NCI-H82 treated with DMSO at 0.1 percent for 48 hours (cell line): ENCODE results near the gene CETP.

ENCODE experiments used
- DNase-seq: peaks from one replicate; lab custom pipeline; 2025; ENCODE audit not compliant: unreplicated experiment; lab: John Stamatoyannopoulos, UW

The CETP gene

GRCh38 chr16:56961851-56962281 is at the start of gene CETP:
TSS of gene CETP (plus strand) at chr16:56961950. CDS start at chr16:56961980, 30 bp downstream.
- no peak for DNase-seq

DNA sequence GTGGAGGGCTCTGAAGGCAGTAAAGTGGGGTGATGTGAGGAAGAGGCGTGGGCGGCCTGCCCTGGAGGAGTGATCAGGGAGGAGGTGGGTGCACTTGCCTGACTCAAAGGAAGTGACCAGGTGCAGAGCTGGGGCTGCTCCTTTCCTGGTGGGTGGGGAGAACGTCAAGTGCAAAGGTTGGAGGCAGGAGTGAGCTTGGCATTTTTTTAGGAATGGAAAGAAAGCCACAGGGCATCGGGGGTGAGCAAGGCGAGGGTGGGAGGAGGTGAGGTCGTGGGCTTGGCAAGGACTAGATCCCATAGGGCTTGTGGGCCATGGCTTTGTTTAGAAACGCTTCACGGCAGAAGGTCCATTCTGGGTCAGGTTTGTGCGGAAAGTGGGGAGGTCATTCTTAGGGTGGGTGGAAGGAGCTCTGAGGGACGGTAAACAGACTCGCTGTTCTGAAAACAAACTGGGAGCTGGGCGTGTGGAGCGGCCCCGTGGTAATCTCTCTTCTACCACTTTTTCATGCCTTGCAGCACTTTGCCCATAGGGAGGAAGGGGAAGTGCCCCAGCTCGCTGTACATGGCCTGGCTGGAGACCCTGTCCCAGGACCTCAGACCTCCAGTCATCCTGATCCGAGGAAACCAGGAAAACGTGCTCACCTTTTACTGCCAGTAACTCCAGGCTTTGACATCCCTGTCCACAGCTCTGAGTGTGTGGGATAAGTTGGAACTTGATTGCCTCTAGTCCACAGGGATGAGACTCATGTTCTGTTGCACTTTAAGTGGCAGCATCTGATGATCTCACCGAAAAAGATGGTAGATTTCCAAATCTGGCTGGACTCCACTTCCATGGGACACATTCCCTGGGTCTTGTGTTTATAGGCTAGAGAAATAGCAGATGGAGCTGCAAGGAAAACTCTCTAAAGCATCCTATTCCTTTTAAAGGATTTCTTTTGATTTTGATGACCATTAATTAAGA is 48.7 kb upstream of the CETP start:
- no peak for DNase-seq

- DNase-seq: no peak
These were observed 46.9 kb upstream of the CETP start for GRCh38 chr16:56914896-56915295.

DNA sequence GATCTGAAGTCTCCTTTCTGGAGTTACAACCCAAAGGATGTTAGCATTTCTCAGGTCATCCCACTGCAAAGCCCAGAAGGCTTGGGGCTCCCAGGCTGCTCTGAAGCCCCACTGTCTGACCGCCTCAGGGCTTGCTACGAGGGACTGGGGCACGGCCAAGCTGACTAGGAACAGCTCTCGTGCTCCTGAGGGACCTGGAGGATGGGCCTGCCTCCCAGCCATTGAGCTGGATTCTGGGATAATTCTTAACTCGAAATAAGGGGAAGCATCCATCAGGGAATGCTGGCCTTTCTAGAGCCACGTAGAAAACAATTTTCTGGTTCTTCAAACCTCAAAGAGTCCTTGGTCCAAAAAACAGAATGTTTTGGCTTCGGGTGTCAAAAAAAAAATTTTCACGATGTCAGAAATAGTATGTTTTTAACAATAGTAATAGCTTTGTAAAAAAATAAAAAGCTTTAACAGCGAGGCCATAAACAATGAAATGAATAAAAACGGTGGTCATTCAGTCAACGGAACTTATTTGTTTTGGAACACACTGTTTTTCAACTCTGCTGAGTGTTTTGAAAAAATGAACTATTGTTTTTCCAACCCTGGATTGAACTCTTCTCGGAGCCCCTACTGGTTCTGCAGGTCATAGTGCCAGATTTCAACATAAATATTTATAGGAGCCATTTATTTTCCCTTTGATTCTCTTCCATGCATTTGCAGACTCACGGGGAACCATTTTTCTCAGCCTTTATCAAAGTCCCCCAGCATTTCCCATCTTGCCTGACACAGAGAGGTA is 46.2 kb upstream of the CETP start:
- no peak for DNase-seq

DNA sequence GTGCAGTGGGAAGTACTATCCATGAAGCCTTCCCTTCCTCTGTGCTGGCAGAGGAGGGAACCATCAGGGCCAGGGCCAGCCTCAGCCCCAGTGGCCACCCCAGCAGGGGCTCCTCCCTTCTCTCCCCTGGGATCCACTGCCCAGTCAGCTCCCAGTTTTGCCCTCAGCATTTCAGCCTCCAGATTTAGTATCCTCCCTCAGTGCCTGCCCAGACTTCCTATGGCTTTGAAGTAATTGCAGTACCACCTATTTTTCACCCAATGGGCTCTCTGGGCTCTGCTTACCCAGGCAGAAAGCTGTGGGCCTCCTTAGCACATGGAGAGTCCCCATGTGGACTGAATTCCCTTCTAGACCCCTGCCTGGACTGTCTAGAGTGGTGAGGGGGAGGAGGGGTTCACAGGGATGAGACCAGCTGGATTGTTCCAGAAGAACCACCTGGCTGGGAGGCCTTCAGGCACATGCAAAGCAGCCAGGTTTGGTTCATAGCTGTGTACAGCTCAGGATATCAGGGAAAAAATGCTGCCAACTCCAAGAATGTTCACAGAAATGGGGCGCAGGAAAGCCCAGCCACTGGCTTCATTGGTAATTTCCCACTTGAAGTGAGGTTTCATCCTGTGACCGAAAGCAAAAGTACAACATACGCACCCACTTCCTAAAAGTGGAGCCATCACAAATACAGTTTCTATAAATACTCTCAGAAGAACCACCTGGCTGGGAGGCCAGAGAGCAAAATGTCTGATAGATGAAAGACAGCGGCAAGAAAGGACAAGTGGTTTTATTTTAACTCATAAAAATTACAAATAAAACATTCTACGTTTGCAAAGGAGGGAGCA is 45.0 kb upstream of the CETP start:
- no peak for DNase-seq

- DNase-seq: no peak
These were observed 43.2 kb upstream of the CETP start for GRCh38 chr16:56918467-56919012.

DNA sequence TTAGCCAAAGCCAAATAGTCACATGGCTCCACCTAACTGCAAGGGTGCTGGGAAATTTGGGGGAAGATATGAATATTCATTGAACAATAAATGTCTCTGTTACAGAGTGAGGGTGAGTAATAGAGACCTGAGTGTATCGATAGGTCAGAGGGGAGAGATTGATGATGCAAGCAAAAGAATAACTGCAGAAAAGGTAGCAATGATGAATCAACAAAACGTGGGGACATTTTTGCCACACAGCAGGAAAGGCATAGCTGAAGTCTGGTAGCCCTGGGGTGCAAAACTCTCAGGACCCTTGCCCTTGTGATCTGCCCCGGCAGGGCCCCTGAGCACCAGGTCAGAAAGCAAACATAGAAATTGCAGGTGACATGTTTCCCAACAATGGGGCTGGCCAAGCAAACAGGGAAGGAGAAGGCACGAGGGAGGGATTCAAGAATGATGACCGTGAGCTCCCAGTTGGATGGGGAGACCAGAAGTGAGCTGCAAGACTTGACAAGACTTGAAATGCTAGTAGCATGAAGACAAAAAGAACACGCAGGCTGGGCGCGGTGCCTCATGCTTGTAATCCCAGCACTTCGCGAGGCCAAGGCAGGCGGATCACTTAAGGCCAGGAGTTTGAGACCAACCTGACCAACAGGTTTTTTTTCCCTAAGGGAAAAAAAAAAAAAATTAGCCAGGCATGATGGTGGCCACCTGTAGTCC is 42.5 kb upstream of the CETP start:
- DNase-seq: no peak

DNA sequence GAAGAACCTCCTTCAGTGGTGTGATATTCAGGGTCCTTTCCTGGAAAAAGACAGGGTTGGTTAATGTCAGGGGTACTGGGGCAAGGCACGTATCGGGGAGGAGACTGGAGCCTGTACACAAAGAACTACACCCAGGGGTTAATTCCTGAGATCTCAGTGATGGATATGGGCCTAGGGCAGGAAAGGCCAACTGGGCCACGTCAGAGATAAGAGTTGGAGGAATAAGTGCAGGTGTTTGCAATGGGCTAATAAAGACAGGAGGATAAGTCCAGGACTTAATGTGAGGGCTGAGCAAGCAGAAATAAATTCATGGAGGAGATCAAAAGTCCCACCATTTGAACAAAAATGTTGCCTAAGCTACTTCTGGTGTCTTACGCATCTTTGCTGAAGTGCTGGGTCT is 40.2 kb upstream of the CETP start:
- no peak for DNase-seq

GRCh38 chr16:56923481-56924091 is 38.2 kb upstream of the CETP start:
- DNase-seq: no peak

DNA sequence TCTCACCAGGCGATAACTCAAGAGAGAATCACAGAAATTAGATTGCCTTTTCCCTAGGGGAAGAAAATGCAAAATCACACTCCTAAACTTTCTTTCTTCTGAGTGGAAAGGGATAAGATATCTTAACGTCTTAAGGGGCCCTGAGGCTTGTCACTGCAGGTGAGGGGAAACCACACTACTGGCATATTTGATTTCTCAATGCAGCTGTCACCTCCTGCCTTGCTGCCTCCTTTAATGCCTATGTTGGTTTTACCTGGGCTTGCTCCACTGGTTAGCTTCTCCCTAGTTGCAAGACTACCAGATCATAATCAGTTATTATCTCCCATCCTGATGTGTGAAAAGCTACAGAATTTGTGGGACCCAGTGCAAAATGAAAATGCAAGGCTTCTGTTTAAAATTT is 34.3 kb upstream of the CETP start:
- no peak for DNase-seq

DNA sequence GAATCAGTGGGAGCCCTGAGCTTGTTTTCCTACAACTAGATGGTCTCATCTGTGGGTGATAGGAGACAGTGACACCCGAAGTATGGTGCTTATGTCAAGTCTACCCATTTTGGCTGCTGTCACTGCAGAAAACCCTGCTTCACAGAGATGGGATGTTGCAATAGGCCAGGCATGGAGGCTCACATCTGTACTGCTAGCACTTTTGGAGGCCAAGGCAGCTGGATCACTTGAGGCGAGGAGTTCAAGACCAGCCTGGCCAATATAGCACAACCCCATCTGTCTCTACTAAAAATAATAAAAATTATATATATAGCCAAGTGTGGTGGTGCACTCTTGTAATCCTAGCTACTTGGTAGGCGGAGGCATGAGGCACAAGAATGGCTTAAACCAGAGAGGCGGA is 32.1 kb upstream of the CETP start:
- no peak for DNase-seq

- DNase-seq: peak; percentile 61
These were observed 31.1 kb upstream of the CETP start for GRCh38 chr16:56930486-56931270.

DNA sequence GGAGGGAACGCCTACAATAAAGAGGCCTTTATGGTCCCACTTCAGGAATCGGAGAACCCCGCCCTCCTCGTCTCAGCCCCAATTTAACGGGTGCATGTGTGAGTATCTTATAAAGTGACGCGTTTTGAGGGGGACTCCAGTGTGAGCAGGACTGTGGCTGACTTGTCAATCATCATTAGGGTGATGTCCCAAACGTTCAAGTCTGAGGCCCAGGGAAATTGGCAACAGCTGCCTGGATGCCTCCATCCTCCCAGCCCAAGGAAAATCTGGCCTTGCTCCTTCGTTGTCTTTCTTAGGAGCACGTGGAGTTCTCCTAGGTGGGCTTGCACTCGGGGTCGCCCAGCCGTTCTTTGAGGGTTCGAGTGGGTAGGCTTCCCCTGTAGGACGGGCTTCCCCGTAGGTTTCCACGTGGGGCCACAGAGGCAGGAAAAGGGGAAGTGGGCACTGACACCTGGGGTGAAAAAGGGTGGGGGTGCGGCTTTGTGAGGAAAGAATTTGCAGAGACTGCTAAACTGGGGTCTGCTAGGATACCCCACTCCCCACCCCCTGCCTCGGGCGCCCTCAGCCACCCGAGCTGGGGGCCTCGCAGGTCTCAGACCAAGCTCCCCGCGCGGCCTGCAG is 30.4 kb upstream of the CETP start:
- DNase-seq: peak; percentile 8

GRCh38 chr16:56931892-56932720 is 29.6 kb upstream of the CETP start, which contains the start of gene HERPUD1:
TSS of gene HERPUD1 (plus strand) at chr16:56932142. CDS start at chr16:56932245, 103 bp downstream.
- DNase-seq: peak; percentile 87

DNA sequence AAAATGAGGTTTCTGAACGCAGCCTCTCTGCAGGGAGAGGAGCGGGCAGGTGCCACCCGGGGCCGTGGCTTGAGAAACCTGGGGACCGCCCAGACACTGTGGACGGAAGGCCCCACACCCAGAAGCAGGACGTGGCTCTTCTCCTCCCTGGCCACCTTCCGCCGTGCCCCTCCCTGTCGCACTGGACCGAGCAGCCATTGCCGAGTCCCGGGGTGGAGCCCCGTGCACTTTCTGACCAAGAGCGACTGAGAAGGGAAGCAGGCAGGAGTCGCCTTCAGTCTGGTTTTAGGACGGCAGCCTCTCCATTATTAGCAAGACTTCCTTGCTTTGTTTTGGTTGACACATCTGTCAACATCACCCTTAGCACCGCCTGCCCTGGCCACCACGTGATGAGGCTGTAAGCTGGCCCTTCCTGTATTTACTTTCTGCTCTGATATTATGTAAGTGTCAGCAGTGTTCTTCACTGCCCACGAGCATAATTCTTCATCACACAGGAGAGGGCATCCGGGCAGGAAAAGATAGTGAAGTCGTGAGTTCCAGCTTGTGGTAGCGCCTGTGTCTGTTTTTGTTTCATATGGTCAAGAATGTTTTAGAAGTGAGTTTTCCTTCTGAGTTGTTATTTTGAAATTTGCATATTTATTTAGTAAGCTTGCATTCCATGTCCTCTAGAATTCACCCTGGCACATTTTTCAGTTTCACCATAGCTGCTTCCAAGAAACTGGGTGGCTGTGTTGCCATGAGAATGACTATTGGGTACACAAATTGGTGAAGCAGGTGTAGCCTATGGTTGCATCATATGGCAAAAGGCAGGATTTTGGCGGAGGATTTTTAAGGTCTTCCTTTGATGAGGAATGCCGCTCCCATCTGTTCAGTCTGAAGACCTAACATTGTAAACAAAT is 28.8 kb upstream of the CETP start:
- peak; percentile 3 for DNase-seq

DNA sequence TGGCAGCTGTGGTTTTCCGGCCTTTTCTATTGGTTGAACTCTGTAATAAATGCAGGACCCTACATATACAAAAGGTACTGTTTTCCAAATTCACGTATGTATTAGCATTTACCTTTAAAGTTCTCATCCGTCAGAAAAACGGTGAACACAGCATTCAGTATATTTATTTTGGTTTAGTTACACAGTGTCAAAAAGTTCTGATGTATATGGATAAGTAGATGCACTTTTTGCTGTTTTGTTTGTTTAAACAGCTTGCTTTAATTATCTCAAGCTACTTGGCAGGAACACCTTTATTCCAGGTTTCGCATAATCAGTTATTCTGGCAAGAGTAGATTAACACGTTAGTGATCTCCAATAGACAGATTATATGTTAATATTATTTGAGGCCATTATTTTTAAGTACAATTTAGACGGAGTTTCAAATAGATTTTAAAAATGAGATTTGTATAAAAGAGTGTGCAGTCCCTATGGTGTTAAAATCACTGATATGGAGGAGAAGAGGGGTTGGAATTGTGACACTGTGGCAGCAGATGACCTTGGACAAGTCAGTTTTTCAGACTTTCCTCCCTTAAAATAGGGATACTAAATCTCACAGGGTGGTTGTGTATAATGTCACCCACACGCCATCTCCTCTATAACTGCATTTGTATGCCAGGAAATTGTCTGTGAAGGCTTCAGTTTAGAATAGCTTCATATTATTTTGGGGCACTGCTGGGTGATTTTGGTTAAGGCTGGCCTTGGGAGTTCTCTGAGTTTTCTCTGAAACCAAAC is 27.7 kb upstream of the CETP start:
- DNase-seq: no peak
